Measurements from ENCODE around the gene HOXD9.

HOXD9 gene

GRCh38 chr2:176152350-176153181 is 30.0 kb downstream of the HOXD9 start:
- no peak for DNase-seq (ENCODE audit: low read depth)

GRCh38 chr2:176154576-176155252 is 32.2 kb downstream of the HOXD9 start:
- DNase-seq (ENCODE audit: low read depth): no peak

DNA sequence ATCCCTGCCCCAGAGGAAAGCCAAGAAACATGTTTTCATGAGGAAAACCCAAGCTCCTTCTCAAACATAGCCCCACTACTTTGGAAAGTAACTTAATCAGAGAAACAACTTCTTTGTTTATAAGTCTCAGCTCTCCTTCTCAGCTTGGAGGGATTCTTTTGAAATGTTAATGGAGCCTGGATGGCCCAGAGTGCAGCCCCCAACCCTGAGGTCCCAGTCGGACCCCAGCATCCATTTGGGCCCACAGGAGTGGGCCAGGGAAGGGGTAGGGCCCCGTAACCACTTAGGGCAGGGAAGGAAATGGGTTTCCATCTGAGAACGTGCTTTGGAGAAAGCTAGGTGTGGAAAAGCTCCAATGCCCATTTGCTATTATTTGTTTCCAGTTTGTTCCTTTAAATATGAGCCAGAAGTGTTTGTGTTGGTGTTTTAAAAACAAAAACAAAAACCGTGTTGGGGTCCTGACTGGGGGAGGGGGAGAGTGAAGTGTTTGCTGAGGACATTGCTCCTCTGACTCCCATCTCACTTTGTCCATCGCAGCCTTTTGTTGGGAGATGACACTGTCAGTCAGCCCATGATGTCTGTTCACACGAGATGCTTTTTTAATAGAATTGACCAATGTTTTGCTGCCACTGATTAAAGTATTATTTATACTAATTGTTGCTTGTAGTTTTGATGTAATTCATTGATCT is 33.0 kb downstream of the HOXD9 start:
- no peak for DNase-seq (ENCODE audit: low read depth)

DNA sequence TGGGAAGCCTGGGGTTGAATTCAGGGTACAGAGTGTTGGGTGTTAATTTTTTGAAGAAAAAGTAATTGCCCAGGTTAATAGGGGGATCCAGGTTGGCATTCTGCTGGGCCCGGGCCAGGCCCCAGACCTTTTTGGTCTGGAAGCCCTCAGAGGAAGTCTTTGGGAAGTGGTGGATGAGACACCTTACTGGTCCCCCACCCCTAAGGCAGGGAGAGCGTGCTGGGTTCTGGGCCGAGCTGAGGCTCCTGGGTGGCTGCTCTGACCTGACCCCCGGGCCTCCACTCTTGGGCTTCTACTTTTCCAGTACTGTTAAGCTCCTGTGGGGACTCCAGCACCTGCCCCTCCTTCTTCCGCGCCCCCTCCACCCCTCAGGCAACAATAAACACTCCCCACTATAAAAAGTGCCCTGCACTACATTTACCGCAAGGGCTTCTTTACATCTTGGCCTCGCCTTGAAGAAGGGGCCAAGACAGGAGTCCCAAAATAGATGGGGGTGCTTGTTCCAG is 33.8 kb downstream of the HOXD9 start:
- no peak for DNase-seq (ENCODE audit: low read depth)

GRCh38 chr2:176156807-176157498 is 34.4 kb downstream of the HOXD9 start, which contains the start of gene HOXD3:
HOXD3 (plus strand) TSS chr2:176157307; CDS start chr2:176169115, 11,808 bp downstream.
- DNase-seq (ENCODE audit: low read depth): no peak

GRCh38 chr2:176157499-176158185 is 35.1 kb downstream of the HOXD9 start:
- no peak for DNase-seq (ENCODE audit: low read depth)

DNA sequence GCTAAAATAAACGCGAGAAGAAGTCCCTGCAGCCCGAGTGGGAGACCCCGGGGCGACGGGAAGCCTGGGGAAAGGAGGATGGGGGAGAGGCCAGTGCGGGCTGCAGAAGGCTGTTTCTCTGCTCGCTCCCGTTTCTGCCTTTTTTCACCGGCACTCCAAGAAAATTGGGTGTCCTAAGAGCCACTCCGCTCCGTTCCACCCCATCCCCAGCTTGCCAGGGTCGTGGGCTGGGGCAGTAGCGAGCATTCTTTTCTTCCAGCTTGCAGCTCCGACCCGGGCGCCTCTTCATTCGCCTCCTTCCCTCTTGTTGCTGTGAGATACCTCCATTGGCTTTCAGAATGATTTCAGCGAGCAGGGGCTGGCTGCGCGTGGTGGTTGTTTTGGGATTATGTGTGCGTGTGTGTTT is 35.7 kb downstream of the HOXD9 start:
- DNase-seq (ENCODE audit: low read depth): no peak

- no peak for DNase-seq (ENCODE audit: low read depth)
Observed at GRCh38 chr2:176158855-176159662, 36.5 kb downstream of the HOXD9 start.

DNA sequence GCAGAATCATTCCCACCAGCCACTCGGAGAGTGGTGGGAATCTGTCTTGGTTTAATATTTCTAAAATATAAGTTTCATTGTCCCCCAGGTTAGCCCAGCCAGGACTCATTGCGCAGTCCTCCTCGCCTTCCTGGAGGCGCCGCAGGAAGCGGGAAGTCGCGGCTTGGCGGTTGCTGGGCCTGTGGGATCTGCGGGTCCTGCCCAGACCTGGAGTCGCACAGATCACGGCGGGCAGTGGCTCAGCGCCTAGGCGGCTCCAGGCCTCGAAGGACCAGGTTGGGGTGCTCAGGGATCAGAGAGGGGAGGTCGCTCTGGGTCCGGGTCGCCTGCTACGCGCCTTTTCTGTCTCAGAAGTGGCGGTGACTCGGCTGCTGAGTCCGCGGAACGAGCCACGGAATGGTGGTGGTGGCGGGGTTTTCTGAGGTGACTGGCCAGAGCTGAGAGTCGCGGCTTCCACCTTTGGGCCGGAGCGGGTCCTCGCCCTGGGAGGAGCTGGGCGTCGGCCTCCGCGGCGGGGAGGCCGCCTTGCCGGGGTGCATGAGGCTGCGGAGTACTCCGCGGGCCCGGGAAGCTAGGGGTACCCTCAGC is 37.2 kb downstream of the HOXD9 start:
- DNase-seq (ENCODE audit: low read depth): no peak

GRCh38 chr2:176160251-176160985 is 37.9 kb downstream of the HOXD9 start:
- DNase-seq (ENCODE audit: low read depth): no peak

DNA sequence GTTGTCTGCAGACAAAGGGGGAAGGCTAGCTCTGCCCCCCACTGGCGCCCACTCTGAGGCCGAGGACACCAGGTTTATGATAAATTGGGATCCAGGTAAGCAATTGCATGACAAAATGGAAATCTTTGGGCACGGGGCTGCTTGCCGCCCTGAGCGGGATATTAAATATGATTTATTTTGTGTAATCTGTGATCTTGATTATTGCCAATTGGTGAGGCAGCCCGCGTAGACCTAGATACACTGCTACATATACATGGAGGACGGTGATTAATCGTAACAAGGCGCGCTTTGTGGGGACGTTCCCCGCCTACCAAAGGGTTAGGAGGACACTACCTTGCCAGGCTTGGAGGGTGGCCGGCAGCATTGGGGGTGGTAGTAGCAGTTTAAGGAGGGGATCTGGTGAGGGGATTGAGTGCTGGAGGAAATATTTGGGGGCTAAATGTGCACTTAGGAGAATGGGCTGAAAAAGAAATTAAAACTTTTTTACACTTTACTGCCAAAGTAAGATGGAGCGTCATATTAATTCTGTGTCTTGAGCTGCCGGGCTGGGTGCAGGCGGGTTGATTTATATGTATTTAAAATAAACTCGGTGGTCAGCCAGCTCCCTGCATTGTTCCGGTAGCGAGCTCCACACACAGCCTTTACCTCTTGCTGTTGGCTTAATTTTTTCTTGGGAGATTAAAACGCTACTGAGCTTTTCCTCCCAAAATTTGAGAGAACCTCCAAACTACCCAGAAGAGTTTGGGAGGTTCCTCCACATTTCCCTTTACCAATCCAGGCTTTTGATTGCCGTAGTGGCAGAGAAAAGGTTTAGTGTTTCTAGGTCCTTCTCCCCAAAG is 38.7 kb downstream of the HOXD9 start:
- DNase-seq (ENCODE audit: low read depth): no peak

DNA sequence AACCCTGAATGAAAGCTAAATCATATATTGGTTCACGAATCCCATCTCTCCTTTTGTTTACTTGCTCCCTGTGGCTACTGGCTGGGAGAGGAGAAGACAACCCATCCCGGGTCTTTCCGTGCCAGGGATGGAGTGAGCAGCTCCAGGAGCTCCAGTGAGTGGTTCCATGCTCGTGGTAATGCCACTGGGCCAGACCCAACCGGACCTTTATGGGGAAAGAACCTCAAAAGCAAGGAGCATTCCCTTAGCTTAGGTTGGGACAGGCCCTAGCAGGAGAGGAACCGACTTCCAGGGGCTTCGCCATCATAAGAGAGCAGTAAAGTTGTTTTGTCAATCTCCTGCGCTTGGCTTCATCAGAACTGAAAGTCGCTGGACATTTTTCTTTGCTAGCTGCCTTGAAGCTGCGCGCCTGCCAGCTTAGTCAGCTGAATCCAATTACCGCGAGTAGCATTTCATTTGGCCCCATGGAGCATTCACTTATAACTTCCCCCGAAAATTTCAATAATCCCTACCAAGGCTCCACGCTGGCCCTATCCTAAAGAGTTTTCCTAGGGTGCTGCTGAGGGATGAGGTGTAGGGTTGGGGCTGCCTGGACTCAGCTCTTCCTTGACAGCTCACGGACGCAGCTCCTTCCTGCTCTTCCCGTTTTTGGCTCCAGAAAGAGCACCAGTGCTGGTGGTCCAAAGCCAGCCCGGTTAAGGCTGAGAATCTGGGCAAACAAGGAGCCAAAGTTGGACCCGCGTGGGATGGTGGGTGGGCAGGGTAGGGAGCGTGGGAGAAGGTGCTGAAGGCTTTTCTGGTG is 39.5 kb downstream of the HOXD9 start:
- DNase-seq (ENCODE audit: low read depth): no peak

GRCh38 chr2:176162911-176163671 is 40.6 kb downstream of the HOXD9 start:
- no peak for DNase-seq (ENCODE audit: low read depth)

- DNase-seq (ENCODE audit: low read depth): no peak
Observed at GRCh38 chr2:176163672-176164056, 41.1 kb downstream of the HOXD9 start.

DNA sequence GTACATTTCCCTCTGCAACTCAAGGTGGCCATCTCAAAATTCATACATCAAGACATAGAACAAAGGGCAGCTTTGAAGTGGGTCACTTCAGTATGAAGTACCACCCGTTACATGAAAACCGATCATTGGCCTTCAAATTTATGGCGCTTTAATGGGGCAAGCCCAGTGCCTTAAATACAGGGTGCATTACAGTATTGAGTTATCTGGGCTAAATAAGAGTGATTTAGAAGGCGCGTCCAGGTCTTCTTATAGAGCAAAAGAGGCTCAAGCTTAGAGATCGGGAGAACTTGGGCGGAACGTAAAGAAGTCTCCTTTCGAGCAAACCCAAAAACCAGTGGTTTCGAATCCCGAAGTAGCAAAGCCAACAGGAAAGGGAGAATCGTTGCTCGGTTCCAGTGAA is 41.7 kb downstream of the HOXD9 start:
- DNase-seq (ENCODE audit: low read depth): no peak

DNA sequence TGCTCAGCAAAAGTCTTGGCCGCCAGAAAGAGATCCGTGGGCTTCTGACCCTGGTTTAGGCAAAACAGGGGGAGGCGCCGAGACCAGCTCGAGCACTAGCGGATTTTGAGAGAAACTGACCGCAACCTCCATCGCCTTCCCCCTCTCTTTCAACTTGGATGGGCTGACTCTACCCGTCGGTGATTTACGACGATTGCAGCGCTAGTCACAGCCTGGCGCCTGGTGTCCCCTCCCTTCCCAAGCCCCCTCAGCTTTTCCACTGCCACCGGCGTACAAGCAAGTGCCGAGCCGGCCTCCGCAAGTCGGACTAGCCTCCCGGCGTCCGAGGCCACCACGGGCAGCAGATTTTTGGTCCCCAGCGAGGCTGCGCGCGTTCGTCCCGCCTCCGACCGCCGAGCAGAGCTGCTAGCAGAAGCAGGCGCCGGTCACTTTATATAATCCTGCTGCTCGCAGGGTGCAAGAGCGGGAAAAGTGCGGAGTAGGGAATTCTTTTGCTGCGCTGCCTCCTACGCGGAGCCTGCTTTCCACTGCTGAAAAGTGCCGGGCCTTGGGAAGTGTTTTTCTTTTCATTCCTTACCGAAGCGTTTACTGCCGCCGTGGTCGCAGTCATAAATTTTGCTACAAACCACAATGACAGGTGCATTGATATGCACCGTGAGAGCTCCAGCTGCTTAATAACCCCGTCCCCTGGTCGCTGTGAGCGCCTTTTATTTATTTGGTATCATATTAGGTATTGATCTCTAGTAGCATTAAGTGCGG is 42.3 kb downstream of the HOXD9 start:
- DNase-seq (ENCODE audit: low read depth): no peak
